ENCODE measurements around the gene SERGEF.
A peak's percentile ranks its signal among the peaks of the same experiment; 100 is the strongest.

The SERGEF gene

GRCh38 chr11:17978553-17979287 lies 34.1 kb downstream of the SERGEF start:
- Histone ChIP-seq H3K4me2 (ENCODE audit: low read length) (no peak overlapping the region), H3K27ac (no peak overlapping the region), H2AFZ (no peak overlapping the region), H3K4me1 (peaks cover 3% of the 10 kb centered on the region), H3K27me3 (ENCODE audit: control insufficient read depth, insufficient read depth, low read length) (no peaks in the 10 kb centered on the region), H3K9ac (no peak overlapping the region), H3K79me2 (no peaks in the 10 kb centered on the region), H3K4me3 (ENCODE audit: low read depth, low read length) (no peak overlapping the region), H3K36me3 (ENCODE audit: control insufficient read depth, insufficient read depth, low read length) (no peaks in the 10 kb centered on the region), H3K9me3 (ENCODE audit: control insufficient read depth, low read length) (no peaks in the 10 kb centered on the region)
- TF ChIP-seq CTCF (IDR thresholded peaks at IDR 0.05) = peak; percentile 64

- no peak overlapping the region for H2AFZ ChIP-seq
- no peaks in the 10 kb centered on the region for H3K36me3 ChIP-seq (ENCODE audit: control insufficient read depth, insufficient read depth, low read length)
- no peak overlapping the region for H3K27ac ChIP-seq
- no peak overlapping the region for H3K4me3 ChIP-seq (ENCODE audit: low read depth, low read length)
- no peak overlapping the region for H3K4me2 ChIP-seq (ENCODE audit: low read length)
- no peaks in the 10 kb centered on the region for H3K9me3 ChIP-seq (ENCODE audit: control insufficient read depth, low read length)
- H3K4me1 ChIP-seq = peaks cover 3% of the 10 kb centered on the region
- H3K27me3 ChIP-seq (ENCODE audit: control insufficient read depth, insufficient read depth, low read length) = no peaks in the 10 kb centered on the region
- H3K9ac ChIP-seq = no peak overlapping the region
- no peak for TF ChIP-seq CTCF (IDR thresholded peaks at IDR 0.05)
- no peaks in the 10 kb centered on the region for H3K79me2 ChIP-seq
These were observed 36.2 kb downstream of the SERGEF start for GRCh38 chr11:17976651-17977050.

- H3K27me3 ChIP-seq (ENCODE audit: control insufficient read depth, insufficient read depth, low read length) = no peaks in the 10 kb centered on the region
- H3K9ac ChIP-seq = no peak overlapping the region
- no peak overlapping the region for H2AFZ ChIP-seq
- no peak for TF ChIP-seq CTCF (IDR thresholded peaks at IDR 0.05)
- H3K79me2 ChIP-seq = no peaks in the 10 kb centered on the region
- no peak overlapping the region for H3K4me3 ChIP-seq (ENCODE audit: low read depth, low read length)
- H3K4me1 ChIP-seq = peaks cover 3% of the 10 kb centered on the region
- no peaks in the 10 kb centered on the region for H3K36me3 ChIP-seq (ENCODE audit: control insufficient read depth, insufficient read depth, low read length)
- no peaks in the 10 kb centered on the region for H3K9me3 ChIP-seq (ENCODE audit: control insufficient read depth, low read length)
- no peak overlapping the region for H3K4me2 ChIP-seq (ENCODE audit: low read length)
- no peak overlapping the region for H3K27ac ChIP-seq
These were observed 38.6 kb downstream of the SERGEF start for GRCh38 chr11:17974246-17974645.

GRCh38 chr11:17972987-17973386 lies 39.9 kb downstream of the SERGEF start:
- H3K36me3 ChIP-seq (ENCODE audit: control insufficient read depth, insufficient read depth, low read length) = no peaks in the 10 kb centered on the region
- no peaks in the 10 kb centered on the region for H3K9me3 ChIP-seq (ENCODE audit: control insufficient read depth, low read length)
- H3K9ac ChIP-seq = no peak overlapping the region
- no peak overlapping the region for H3K4me3 ChIP-seq (ENCODE audit: low read depth, low read length)
- H3K4me2 ChIP-seq (ENCODE audit: low read length) = no peak overlapping the region
- no peaks in the 10 kb centered on the region for H3K27me3 ChIP-seq (ENCODE audit: control insufficient read depth, insufficient read depth, low read length)
- H2AFZ ChIP-seq = no peak overlapping the region
- no peaks in the 10 kb centered on the region for H3K79me2 ChIP-seq
- H3K4me1 ChIP-seq = no peaks in the 10 kb centered on the region
- TF ChIP-seq CTCF (IDR thresholded peaks at IDR 0.05) = peak; percentile 60
- no peak overlapping the region for H3K27ac ChIP-seq

GRCh38 chr11:17968206-17968605 lies 44.6 kb downstream of the SERGEF start:
- no peak for TF ChIP-seq CTCF (IDR thresholded peaks at IDR 0.05)

More at GRCh38 chr11:17968206-17968605, 44.6 kb downstream of the SERGEF start:
- Histone ChIP-seq H3K4me3 (ENCODE audit: low read depth, low read length) (no peak overlapping the region), H3K4me2 (ENCODE audit: low read length) (no peak overlapping the region), H3K27ac (no peak overlapping the region), H2AFZ (no peak overlapping the region), H3K9me3 (ENCODE audit: control insufficient read depth, low read length) (no peaks in the 10 kb centered on the region), H3K9ac (no peak overlapping the region), H3K36me3 (ENCODE audit: control insufficient read depth, insufficient read depth, low read length) (no peaks in the 10 kb centered on the region), H3K79me2 (no peaks in the 10 kb centered on the region), H3K4me1 (no peaks in the 10 kb centered on the region), H3K27me3 (ENCODE audit: control insufficient read depth, insufficient read depth, low read length) (no peaks in the 10 kb centered on the region)
